ENCODE results near the gene CD209.

Gene CD209

GRCh38 chr19:7744199-7744786 is 3.0 kb downstream of the CD209 start:
- Histone ChIP-seq H3K9me3 (ENCODE audit: insufficient read depth, low read length) (no peaks in the 10 kb centered on the region), H3K27me3 (ENCODE audit: insufficient read depth, insufficient read length) (peaks cover 14% of the 10 kb centered on the region), H3K4me3 (ENCODE audit: insufficient read length, low read depth) (no peak overlapping the region), H3K36me3 (ENCODE audit: insufficient read depth, insufficient read length, low read length) (no peaks in the 10 kb centered on the region), H3K4me1 (ENCODE audit: insufficient read depth, insufficient read length) (peaks cover 2% of the 10 kb centered on the region), H3K9ac (ENCODE audit: insufficient read length, low read depth) (no peak overlapping the region)
- TF ChIP-seq SUZ12 (IDR thresholded peaks at IDR 0.05; ENCODE audit: extremely low read depth, insufficient read depth, insufficient read length): no peak
- TF ChIP-seq ZNF274 (IDR thresholded peaks at IDR 0.05; ENCODE audit: low read depth, low read length): no peak
- TF ChIP-seq YY1 (IDR thresholded peaks at IDR 0.05; ENCODE audit: insufficient read depth, insufficient read length): no peak
- DNase-seq (ENCODE audit: low read depth, low spot score): no peak

GRCh38 chr19:7743425-7743841 is 3.9 kb downstream of the CD209 start:
- no peak for TF ChIP-seq YY1 (IDR thresholded peaks at IDR 0.05; ENCODE audit: insufficient read depth, insufficient read length)
- TF ChIP-seq SUZ12 (IDR thresholded peaks at IDR 0.05; ENCODE audit: extremely low read depth, insufficient read depth, insufficient read length): no peak
- no peak for TF ChIP-seq ZNF274 (IDR thresholded peaks at IDR 0.05; ENCODE audit: low read depth, low read length)
- DNase-seq (ENCODE audit: low read depth, low spot score): no peak
- Histone ChIP-seq H3K9ac (ENCODE audit: insufficient read length, low read depth) (no peak overlapping the region), H3K4me1 (ENCODE audit: insufficient read depth, insufficient read length) (peaks cover 2% of the 10 kb centered on the region), H3K36me3 (ENCODE audit: insufficient read depth, insufficient read length, low read length) (no peaks in the 10 kb centered on the region), H3K4me3 (ENCODE audit: insufficient read length, low read depth) (no peak overlapping the region), H3K27me3 (ENCODE audit: insufficient read depth, insufficient read length) (peaks cover 14% of the 10 kb centered on the region), H3K9me3 (ENCODE audit: insufficient read depth, low read length) (no peaks in the 10 kb centered on the region)

GRCh38 chr19:7742991-7743390 is 4.3 kb downstream of the CD209 start:
- Histone ChIP-seq H3K4me1 (ENCODE audit: insufficient read depth, insufficient read length) (peaks cover 2% of the 10 kb centered on the region), H3K9me3 (ENCODE audit: insufficient read depth, low read length) (no peaks in the 10 kb centered on the region), H3K9ac (ENCODE audit: insufficient read length, low read depth) (no peak overlapping the region), H3K36me3 (ENCODE audit: insufficient read depth, insufficient read length, low read length) (no peaks in the 10 kb centered on the region), H3K27me3 (ENCODE audit: insufficient read depth, insufficient read length) (peaks cover 14% of the 10 kb centered on the region), H3K4me3 (ENCODE audit: insufficient read length, low read depth) (no peak overlapping the region)
- DNase-seq (ENCODE audit: low read depth, low spot score): no peak
- no peak for TF ChIP-seq SUZ12 (IDR thresholded peaks at IDR 0.05; ENCODE audit: extremely low read depth, insufficient read depth, insufficient read length)
- TF ChIP-seq YY1 (IDR thresholded peaks at IDR 0.05; ENCODE audit: insufficient read depth, insufficient read length): no peak
- no peak for TF ChIP-seq ZNF274 (IDR thresholded peaks at IDR 0.05; ENCODE audit: low read depth, low read length)

GRCh38 chr19:7742575-7742974 is 4.8 kb downstream of the CD209 start:
- Histone ChIP-seq H3K36me3 (ENCODE audit: insufficient read depth, insufficient read length, low read length) (no peaks in the 10 kb centered on the region), H3K4me3 (ENCODE audit: insufficient read length, low read depth) (no peak overlapping the region), H3K9me3 (ENCODE audit: insufficient read depth, low read length) (no peaks in the 10 kb centered on the region), H3K27me3 (ENCODE audit: insufficient read depth, insufficient read length) (peaks cover 14% of the 10 kb centered on the region), H3K9ac (ENCODE audit: insufficient read length, low read depth) (no peak overlapping the region), H3K4me1 (ENCODE audit: insufficient read depth, insufficient read length) (peaks cover 2% of the 10 kb centered on the region)
- no peak for DNase-seq (ENCODE audit: low read depth, low spot score)
- TF ChIP-seq YY1 (IDR thresholded peaks at IDR 0.05; ENCODE audit: insufficient read depth, insufficient read length) (no peak), ZNF274 (IDR thresholded peaks at IDR 0.05; ENCODE audit: low read depth, low read length) (no peak), SUZ12 (IDR thresholded peaks at IDR 0.05; ENCODE audit: extremely low read depth, insufficient read depth, insufficient read length) (no peak)

GRCh38 chr19:7740682-7741054 is 6.7 kb downstream of the CD209 start:
- H3K4me3 ChIP-seq (ENCODE audit: insufficient read length, low read depth): no peak overlapping the region
- H3K36me3 ChIP-seq (ENCODE audit: insufficient read depth, insufficient read length, low read length): no peaks in the 10 kb centered on the region
- peaks cover 2% of the 10 kb centered on the region for H3K4me1 ChIP-seq (ENCODE audit: insufficient read depth, insufficient read length)
- H3K9ac ChIP-seq (ENCODE audit: insufficient read length, low read depth): no peak overlapping the region
- TF ChIP-seq YY1 (IDR thresholded peaks at IDR 0.05; ENCODE audit: insufficient read depth, insufficient read length): no peak
- TF ChIP-seq ZNF274 (IDR thresholded peaks at IDR 0.05; ENCODE audit: low read depth, low read length): no peak
- TF ChIP-seq SUZ12 (IDR thresholded peaks at IDR 0.05; ENCODE audit: extremely low read depth, insufficient read depth, insufficient read length): no peak
- no peaks in the 10 kb centered on the region for H3K9me3 ChIP-seq (ENCODE audit: insufficient read depth, low read length)
- no peak for DNase-seq (ENCODE audit: low read depth, low spot score)
- peaks cover 20% of the 10 kb centered on the region for H3K27me3 ChIP-seq (ENCODE audit: insufficient read depth, insufficient read length)

- DNase-seq (ENCODE audit: low read depth, low spot score): no peak
- no peaks in the 10 kb centered on the region for H3K36me3 ChIP-seq (ENCODE audit: insufficient read depth, insufficient read length, low read length)
- no peak overlapping the region for H3K9ac ChIP-seq (ENCODE audit: insufficient read length, low read depth)
- peaks cover 2% of the 10 kb centered on the region for H3K4me1 ChIP-seq (ENCODE audit: insufficient read depth, insufficient read length)
- peaks cover 23% of the 10 kb centered on the region for H3K27me3 ChIP-seq (ENCODE audit: insufficient read depth, insufficient read length)
- no peaks in the 10 kb centered on the region for H3K9me3 ChIP-seq (ENCODE audit: insufficient read depth, low read length)
- TF ChIP-seq ZNF274 (IDR thresholded peaks at IDR 0.05; ENCODE audit: low read depth, low read length) (no peak), SUZ12 (IDR thresholded peaks at IDR 0.05; ENCODE audit: extremely low read depth, insufficient read depth, insufficient read length) (no peak), YY1 (IDR thresholded peaks at IDR 0.05; ENCODE audit: insufficient read depth, insufficient read length) (no peak)
- no peak overlapping the region for H3K4me3 ChIP-seq (ENCODE audit: insufficient read length, low read depth)
These were observed 7.3 kb downstream of the CD209 start for GRCh38 chr19:7739801-7740681.

GRCh38 chr19:7739211-7739755 is 8.1 kb downstream of the CD209 start:
- Histone ChIP-seq H3K36me3 (ENCODE audit: insufficient read depth, insufficient read length, low read length) (no peaks in the 10 kb centered on the region), H3K9ac (ENCODE audit: insufficient read length, low read depth) (no peak overlapping the region), H3K9me3 (ENCODE audit: insufficient read depth, low read length) (no peaks in the 10 kb centered on the region), H3K4me1 (ENCODE audit: insufficient read depth, insufficient read length) (peaks cover 2% of the 10 kb centered on the region), H3K4me3 (ENCODE audit: insufficient read length, low read depth) (no peak overlapping the region), H3K27me3 (ENCODE audit: insufficient read depth, insufficient read length) (peaks cover 23% of the 10 kb centered on the region)
- TF ChIP-seq YY1 (IDR thresholded peaks at IDR 0.05; ENCODE audit: insufficient read depth, insufficient read length): no peak
- no peak for TF ChIP-seq SUZ12 (IDR thresholded peaks at IDR 0.05; ENCODE audit: extremely low read depth, insufficient read depth, insufficient read length)
- no peak for TF ChIP-seq ZNF274 (IDR thresholded peaks at IDR 0.05; ENCODE audit: low read depth, low read length)
- no peak for DNase-seq (ENCODE audit: low read depth, low spot score)

Measured in NT2/D1 (cell line).